ENCODE results near the gene GNAL.
A peak's percentile ranks its signal among the peaks of the same experiment; 100 is the strongest.

GNAL gene

GRCh38 chr18:11761553-11761952 is 72.5 kb downstream of the GNAL start:
- DNase-seq (ENCODE audit: low read depth in 3 of 3), result no peak

DNA sequence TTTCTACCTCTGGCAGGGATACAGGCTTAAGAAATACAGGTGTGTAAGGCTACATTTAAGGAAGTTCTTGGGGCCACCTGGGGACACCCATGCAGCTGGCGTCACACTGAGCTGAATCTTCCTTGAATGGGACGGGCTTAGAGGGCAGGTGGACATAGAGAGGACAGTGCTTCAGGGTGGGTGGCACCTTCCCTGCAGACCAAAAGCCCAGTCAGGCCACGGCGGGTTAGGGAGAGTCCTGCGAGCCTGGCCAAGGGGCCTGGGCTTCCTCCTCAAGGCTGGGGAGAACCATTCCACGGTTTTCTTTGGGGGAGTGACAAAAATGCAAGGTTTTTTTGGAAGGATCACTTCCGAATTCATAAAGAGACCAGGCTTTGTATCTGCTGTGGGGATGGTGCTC is 73.4 kb downstream of the GNAL start:
- no peak for DNase-seq (ENCODE audit: low read depth in 3 of 3)

DNA sequence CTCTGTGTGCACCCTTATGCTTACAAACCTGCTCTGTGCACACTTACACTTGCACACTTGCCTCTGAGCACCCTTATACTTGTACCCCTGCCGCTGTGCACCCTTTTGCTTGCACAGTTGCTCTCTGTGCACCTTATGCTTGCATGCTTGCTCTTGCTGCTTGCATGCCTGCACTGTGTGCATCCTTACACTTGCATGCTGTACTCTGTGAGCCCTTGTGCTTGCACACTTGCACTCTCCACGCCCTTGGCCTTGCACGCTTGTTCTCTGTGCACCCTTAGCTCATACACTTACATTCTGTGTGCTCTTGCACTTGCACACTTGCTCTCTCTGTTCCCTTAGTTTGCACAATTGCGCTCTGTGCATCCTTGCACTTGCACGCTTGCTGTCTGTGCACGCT is 78.3 kb downstream of the GNAL start:
- DNase-seq (ENCODE audit: low read depth in 3 of 3), result no peak

DNA sequence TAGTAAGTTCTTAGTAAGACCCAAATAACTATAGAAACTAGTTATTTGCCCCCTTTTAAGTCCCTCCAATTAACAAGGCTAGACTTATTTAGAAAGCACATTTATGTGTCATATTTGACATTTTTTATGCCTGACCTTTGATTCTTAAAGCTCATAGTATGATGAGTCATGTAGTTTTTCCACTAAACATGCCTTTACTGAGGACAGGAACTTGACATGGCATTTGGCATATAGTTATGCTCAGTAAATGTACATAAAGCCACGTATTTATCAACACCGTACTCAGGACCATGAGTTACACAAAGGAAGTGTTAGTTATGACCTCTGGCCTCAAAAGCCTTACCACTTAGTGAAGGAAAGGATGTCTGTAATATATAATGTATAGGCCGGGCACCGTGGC is 78.9 kb downstream of the GNAL start:
- no peak for DNase-seq (ENCODE audit: low read depth in 3 of 3)

DNA sequence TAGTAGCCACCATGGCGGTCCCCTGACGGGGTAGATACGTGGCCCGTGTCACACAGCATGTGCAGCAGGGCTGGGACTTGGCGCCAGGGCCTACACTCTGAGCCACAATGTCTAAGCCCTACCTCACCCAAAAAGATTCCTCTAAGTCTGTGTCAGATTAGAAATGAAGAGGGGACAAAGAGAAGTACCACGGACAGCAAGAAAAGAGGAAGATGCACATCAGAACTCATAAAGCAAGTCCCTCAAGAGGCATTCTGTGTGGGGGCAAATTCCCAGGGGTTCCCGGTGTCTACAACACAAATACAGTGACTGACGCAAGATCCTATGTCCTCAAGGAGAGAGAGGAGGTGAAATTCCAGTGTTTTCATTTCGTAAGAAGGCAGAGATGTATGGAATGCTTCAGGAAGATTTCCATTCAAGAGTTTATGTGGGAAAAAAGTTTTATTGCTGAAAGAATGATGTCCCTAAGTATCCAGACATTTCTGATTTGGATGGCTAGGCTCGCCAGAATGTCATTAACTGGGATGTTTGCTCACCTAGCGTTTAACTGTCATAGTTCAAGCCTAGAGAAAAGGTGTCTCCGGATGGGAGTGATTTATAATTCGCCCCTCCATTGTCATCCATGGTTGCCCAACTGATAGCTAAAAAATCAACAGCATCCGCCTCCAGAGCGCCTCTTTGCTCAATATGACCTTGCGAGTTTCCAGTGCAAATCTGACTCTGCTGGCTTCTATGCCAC is 86.5 kb downstream of the GNAL start:
- no peak for DNase-seq (ENCODE audit: low read depth in 3 of 3)

GRCh38 chr18:11780042-11780441 is 91.0 kb downstream of the GNAL start:
- no peak for DNase-seq (ENCODE audit: low read depth in 3 of 3)

DNA sequence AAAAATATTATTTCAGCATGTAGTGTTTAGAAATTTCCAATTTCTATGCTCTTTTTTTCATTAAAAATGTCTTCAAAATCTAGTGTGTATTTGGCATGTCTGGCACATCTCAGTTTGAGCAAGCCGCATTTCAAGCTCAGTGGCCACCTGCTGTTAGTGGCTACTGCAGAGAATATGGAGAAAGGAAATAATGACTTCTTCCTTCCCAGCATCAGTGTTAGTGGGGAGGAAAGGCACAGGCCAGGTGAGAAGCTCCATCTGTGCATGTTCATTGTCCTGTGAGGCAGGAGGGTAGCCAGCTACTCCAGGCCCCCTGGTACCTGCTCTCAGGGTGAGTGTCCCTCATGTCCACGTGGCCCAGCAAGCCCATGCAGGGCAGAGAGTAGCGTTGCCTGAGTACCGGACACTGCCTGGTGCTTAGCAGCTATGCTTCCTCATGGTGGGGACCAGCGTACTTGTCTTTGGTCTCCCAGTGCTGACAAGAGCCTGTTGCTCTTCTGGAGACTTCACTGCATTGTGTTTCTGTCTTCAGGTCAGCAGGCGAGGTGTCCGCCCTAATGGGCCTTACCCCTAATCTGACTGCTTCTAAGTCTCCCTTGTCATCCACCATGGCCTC is 94.8 kb downstream of the GNAL start:
- no peak for DNase-seq (ENCODE audit: low read depth in 3 of 3)

- no peak for DNase-seq (ENCODE audit: low read depth in 3 of 3)
Measured at GRCh38 chr18:11784674-11785304, 95.7 kb downstream of the GNAL start.

- peak in 1 of 3 experiments; percentile 5 for DNase-seq (ENCODE audit: low read depth in 3 of 3)
Measured at GRCh38 chr18:11785444-11786055, 96.5 kb downstream of the GNAL start.

DNA sequence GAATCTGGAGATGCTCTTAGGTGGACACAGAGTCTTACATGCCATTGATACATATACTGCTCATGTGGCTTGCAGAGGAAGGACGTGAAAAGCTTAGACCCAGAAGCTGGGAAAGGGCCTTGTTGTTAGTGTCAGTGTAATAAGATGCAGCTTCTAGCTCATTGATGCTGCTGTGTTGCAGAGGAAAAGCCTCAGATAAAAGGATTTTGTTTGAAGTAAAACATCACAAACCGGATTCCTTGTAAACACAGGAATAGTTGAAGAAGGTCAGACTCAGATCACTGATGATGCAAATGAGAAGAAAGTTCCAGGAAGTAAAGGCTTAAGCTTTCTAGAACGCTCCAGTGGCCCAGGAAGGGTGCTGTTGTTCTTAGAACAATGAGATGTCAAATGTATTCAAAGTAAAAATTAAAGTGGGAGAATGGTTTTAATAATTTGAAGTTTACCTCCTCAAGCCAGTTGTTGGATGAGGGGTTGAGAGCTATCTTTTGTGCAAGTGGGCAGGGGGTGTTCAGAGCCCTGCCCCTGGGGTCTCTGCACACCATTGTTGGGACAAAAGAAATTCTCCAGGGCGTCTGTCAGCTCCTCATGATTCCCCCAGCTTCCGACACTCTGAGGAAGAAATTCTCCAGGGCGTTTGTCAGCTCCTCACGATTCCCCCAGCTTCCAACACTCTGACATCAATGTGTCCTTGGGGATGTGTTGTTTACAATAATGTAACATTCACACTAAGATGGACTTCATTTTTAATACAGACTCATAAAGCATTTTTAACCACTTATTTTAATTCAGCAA is 100.8 kb downstream of the GNAL start:
- DNase-seq (ENCODE audit: low read depth in 3 of 3), result no peak

GRCh38 chr18:11791131-11791530 is 102.1 kb downstream of the GNAL start:
- DNase-seq (ENCODE audit: low read depth in 3 of 3), result no peak

DNA sequence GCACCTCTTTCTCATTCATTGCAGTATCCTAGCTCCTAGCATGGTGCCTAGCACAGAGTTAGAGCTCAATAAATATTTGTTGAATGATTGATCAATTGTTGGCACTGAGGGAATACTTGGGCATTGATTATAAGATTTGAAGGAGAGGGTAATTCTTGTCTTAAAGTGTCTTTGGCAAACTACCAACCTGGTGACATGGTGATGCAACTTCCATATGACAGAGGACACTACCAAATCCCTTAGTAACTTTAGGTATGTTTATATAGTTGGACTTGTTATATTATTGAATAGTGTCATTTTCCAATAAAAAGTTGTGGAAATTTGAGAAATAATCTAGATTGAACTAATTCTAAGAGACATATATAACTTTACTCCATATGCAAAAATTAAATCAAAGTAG is 103.6 kb downstream of the GNAL start:
- no peak for DNase-seq (ENCODE audit: low read depth in 3 of 3)

DNA sequence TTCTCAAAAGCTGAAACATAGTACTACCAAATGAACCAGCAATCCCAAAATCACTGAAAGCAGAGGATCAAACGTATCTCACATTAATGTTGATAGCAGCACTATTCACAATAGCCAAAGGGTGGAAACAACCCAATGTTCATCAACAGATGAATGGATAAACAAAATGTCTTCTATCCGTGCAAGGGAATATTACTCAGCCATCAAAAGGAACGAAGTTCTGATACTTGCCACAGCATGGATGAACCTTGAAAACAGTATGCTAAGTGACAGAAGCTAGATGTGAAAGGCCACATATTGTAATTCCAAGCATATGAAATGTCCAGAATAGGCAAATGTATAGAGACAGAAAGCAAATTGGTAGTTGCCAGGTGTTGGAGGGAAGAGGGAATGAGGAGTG is 105.1 kb downstream of the GNAL start:
- no peak for DNase-seq (ENCODE audit: low read depth in 3 of 3)

GRCh38 chr18:11795916-11796315 is 106.9 kb downstream of the GNAL start:
- no peak for DNase-seq (ENCODE audit: low read depth in 3 of 3)

DNA sequence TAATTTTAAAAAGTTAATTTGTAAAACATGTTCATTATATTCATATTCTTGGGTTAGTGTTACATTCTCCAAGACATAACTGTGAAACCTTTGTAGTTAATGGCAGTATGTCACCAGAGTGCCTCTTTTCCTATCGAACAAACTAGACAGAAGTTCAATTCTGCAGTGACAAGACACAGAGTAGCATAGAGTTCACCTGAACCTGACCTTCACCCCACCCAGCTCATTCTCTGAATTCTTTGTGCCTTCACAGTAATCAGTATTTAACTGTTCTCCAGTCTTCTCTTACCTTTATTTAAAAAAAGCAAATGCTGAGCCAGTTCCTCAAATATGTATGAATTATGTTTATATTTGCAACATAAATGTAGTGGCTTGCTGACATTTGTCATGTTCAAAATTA is 109.2 kb downstream of the GNAL start:
- DNase-seq (ENCODE audit: low read depth in 3 of 3), result no peak

DNA sequence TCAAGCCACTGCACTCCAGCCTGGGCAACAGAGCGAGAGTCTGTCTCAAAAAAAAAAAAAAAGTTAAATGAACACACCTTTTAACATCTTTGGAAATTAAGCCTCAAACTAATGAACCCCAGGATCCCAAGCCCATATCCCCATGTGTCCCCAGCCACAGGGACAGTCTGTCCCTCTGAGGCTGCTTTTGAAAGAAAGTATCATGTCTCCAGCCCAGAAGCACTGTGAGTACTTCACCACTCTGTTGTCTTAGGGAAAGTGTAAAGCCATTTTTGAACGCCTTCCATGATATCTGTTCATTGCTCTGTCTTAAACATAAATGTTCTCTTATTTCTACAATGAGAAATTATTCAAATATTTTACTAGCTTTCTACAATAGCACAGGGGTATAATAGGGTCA is 110.0 kb downstream of the GNAL start:
- DNase-seq (ENCODE audit: low read depth in 3 of 3), result no peak

DNA sequence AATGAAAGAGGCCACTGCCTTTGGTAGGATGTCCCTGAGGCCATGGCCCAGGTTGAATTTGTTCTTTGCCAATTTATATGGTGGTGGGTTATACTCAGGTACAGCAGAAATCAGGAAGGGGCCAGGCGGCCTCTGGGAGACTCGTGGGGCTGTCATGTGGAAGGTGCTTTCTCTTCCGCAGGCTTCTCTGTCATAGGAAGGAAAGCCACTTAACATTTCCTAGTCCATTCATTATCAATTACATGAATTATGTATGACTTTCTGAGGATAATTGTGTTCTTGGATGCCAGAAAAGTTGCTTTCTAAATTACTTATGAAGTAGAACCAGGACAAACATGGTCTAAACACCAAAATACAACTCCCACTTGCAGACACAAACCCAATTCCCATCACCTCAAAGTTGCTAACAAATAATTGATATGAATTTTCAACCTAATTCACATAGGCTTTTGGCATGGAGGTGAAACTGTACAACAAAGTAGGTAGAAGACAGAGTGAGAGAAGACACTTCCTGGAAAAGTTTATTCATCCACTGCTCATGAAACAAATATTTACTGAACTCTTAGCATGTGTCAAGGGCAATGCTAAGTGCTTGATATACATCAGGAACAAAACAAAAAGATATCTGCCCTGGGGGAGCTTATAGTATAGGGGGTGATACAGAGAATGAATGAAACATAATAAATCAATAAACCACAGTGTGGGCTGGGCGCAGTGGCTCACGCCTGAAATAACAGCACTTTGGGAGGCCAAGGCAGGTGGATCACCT is 111.7 kb downstream of the GNAL start:
- no peak for DNase-seq (ENCODE audit: low read depth in 3 of 3)

GRCh38 chr18:11801573-11801972 is 112.5 kb downstream of the GNAL start:
- DNase-seq (ENCODE audit: low read depth in 3 of 3), result no peak

GRCh38 chr18:11802158-11802557 is 113.1 kb downstream of the GNAL start:
- DNase-seq (ENCODE audit: low read depth in 3 of 3), result no peak

- DNase-seq (ENCODE audit: low read depth in 3 of 3), result no peak
Measured at GRCh38 chr18:11802586-11802985, 113.5 kb downstream of the GNAL start.

DNA sequence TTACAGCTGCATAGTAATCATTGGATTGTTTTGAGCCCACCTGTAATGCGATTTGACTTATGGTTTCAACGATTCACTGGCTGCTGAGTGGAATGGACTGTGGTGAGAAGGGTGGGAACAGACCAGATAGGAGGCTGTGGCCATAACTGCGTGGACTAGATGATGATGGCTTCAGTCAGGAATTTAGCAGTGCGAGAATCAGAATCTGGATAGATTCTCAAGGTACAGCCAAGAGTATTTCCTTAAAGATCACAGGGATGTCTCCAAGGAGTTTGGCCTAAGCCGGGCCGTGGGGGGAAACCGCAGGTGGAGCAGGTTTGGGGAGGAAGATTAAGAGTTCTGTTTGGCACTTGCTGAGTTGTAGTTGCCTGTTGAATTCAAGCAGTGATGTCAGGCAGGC is 118.2 kb downstream of the GNAL start:
- no peak for DNase-seq (ENCODE audit: low read depth in 3 of 3)

All from stimulated activated CD4-positive, alpha-beta T cell treated with anti-CD3 and anti-CD28 coated beads, TNF-alpha, amount 100 ng/mL, for 4 hours (primary cell).